GM23338 (cell line): ENCODE data around the gene GPC5. TPM values are rescaled to one million over a fixed set of nuclear protein-coding genes. Genes with fewer than 3 reads are reported as not detected.

Experiments
- ATAC-seq: fragments of 200-7000 bp; cut with Tn5 transposase; 3 replicates; pipeline ENCODE4 v1.9.1; 2020
- DNase-seq: peaks from one replicate; pipeline ENCODE4 v3.0.0-alpha.2; 2015; ENCODE audit warnings: low spot score
- H2AFZ ChIP-seq: fragments of 200-600 bp; sonication (generic); 2 replicates; pipeline ENCODE4 v1.8.0; 2016; ENCODE audit warnings: antibody characterized with exemption, mild to moderate bottlenecking, moderate library complexity
- H3F3A ChIP-seq: fragments of 200-600 bp; sonication (generic); replicated peaks from 2 replicates; pipeline ENCODE4 v1.8.0; 2017; ENCODE audit warnings: antibody characterized with exemption, mixed run types, low read depth
- H3K27ac ChIP-seq: fragments of 200-600 bp; sonication (generic); 2 replicates; pipeline ENCODE4 v1.6.1; 2016; ENCODE audit warnings: low read depth
- H3K27me3 ChIP-seq: fragments of 200-600 bp; sonication (generic); 2 replicates; pipeline ENCODE4 v1.8.0; 2016; ENCODE audit warnings: mild to moderate bottlenecking, mixed run types, moderate library complexity; ENCODE audit not compliant: insufficient read depth
- H3K36me3 ChIP-seq: fragments of 200-600 bp; sonication (generic); 2 replicates; pipeline ENCODE4 v1.8.0; 2016; ENCODE audit warnings: mild to moderate bottlenecking; ENCODE audit not compliant: insufficient read depth
- H3K4me1 ChIP-seq: fragments of 200-600 bp; sonication (generic); 2 replicates; pipeline ENCODE4 v1.8.0; 2016; ENCODE audit warnings: mild to moderate bottlenecking, moderate library complexity; ENCODE audit not compliant: insufficient read depth
- H3K4me2 ChIP-seq: fragments of 200-600 bp; sonication (generic); 2 replicates; pipeline ENCODE4 v1.7.1; 2017; ENCODE audit warnings: mixed run types
- H3K4me3 ChIP-seq: fragments of 200-600 bp; sonication (generic); 2 replicates; pipeline ENCODE4 v1.6.1; 2016; ENCODE audit warnings: mixed run types
- H3K79me2 ChIP-seq: fragments of 200-600 bp; sonication (generic); replicated peaks from 2 replicates; pipeline ENCODE4 v1.8.0; 2017; ENCODE audit warnings: mild to moderate bottlenecking; ENCODE audit not compliant: insufficient read depth
- H3K9me2 ChIP-seq: fragments of 200-600 bp; sonication (generic); 2 replicates; pipeline ENCODE4 v1.8.0; 2017; ENCODE audit not compliant: insufficient read depth
- H4K20me1 ChIP-seq: fragments of 200-600 bp; sonication (generic); replicated peaks from 2 replicates; pipeline ENCODE4 v1.8.0; 2017; ENCODE audit warnings: mild to moderate bottlenecking; ENCODE audit not compliant: insufficient read depth
- H3K27ac Mint-ChIP-seq: 2 replicates; pipeline ENCODE4 v1.8.0; 2020; ENCODE audit warnings: inconsistent platforms, mild to moderate bottlenecking, moderate library complexity, mixed read lengths
- H3K27me3 Mint-ChIP-seq: 3 replicates; pipeline ENCODE4 v1.8.0; 2022; ENCODE audit warnings: low read depth, mild to moderate bottlenecking, moderate library complexity, mixed read lengths, inconsistent platforms; ENCODE audit not compliant: insufficient read depth, poor library complexity
- H3K36me3 Mint-ChIP-seq: 3 replicates; pipeline ENCODE4 v1.8.0; 2021; ENCODE audit warnings: low read depth, mild to moderate bottlenecking, inconsistent platforms, moderate library complexity, mixed read lengths
- H3K4me1 Mint-ChIP-seq: 3 replicates; pipeline ENCODE4 v1.8.0; 2020; ENCODE audit warnings: mild to moderate bottlenecking, inconsistent platforms, mixed read lengths
- H3K4me3 Mint-ChIP-seq: 3 replicates; pipeline ENCODE4 v1.8.0; 2021; ENCODE audit warnings: moderate library complexity, mild to moderate bottlenecking, inconsistent platforms, mixed read lengths
- H3K9me3 Mint-ChIP-seq: 3 replicates; pipeline ENCODE4 v1.8.0; 2020; ENCODE audit warnings: moderate library complexity, mild to moderate bottlenecking, inconsistent platforms, mixed read lengths
- CREB1 ChIP-seq: fragments of 250-450 bp; sonication (Bioruptor Pico); IDR thresholded peaks from 2 replicates; pipeline ENCODE4 v1.5.0; 2020; ENCODE audit warnings: low read depth, mild to moderate bottlenecking, moderate library complexity
- EZH2 ChIP-seq: fragments of 200-600 bp; sonication (generic); IDR thresholded peaks from one replicate; pipeline ENCODE4 v1.8.0; 2017; ENCODE audit warnings: antibody characterized with exemption, mild to moderate bottlenecking, low read depth; ENCODE audit not compliant: unreplicated experiment
- EZH2phosphoT487 ChIP-seq: fragments of 200-600 bp; sonication (generic); IDR thresholded peaks from one replicate; pipeline ENCODE4 v1.8.1; 2018; ENCODE audit warnings: antibody characterized with exemption; ENCODE audit not compliant: unreplicated experiment
- JUNB ChIP-seq: IDR thresholded peaks from one replicate; pipeline ENCODE4 v1.6.1; 2016; ENCODE audit warnings: antibody characterized with exemption; ENCODE audit not compliant: unreplicated experiment
- NANOG ChIP-seq: IDR thresholded peaks from 2 replicates; pipeline ENCODE4 v1.6.1; 2016; ENCODE audit warnings: antibody characterized with exemption, borderline replicate concordance
- POLR2AphosphoS5 ChIP-seq: IDR thresholded peaks from 2 replicates; pipeline ENCODE4 v1.6.1; 2016; ENCODE audit warnings: antibody characterized with exemption, low read depth
- STAT1 ChIP-seq: IDR thresholded peaks from one replicate; pipeline ENCODE4 v1.6.1; 2016; ENCODE audit warnings: antibody characterized with exemption; ENCODE audit not compliant: unreplicated experiment
- ZNF114 ChIP-seq: fragments of 250-450 bp; sonication (Bioruptor Pico); IDR thresholded peaks from 2 replicates; pipeline ENCODE4 v1.5.0; 2020; ENCODE audit warnings: mild to moderate bottlenecking, moderate library complexity
- ZNF331 ChIP-seq: fragments of 250-450 bp; sonication (Bioruptor Pico); IDR thresholded peaks from 2 replicates; pipeline ENCODE4 v1.5.0; 2020; ENCODE audit warnings: low read depth, mild to moderate bottlenecking, moderate library complexity
- ZNF462 ChIP-seq: fragments of 250-450 bp; sonication (Bioruptor Pico); IDR thresholded peaks from 2 replicates; pipeline ENCODE4 v1.5.0; 2020; ENCODE audit warnings: mild to moderate bottlenecking, moderate library complexity
- polyA plus RNA-seq: library from polyadenylated mRNA; unstranded; fragments of >200 nt; fragmentation: Nextera tagmentation; extraction: Ambion mirVana; gene quantifications from 2 replicates; pipeline ENCODE4 v1.2.1, GENCODE V29; 2016
- total RNA-seq: library from RNA; depleted of rRNA; stranded (reverse); fragments of >200 nt; shearing (Covaris generic); gene quantifications from 2 replicates; pipeline ENCODE4 v1.2.3, GENCODE V29; 2014
- TF ChIP-seq, protein P1 (sequence below): IDR thresholded peaks from 2 replicates; pipeline ENCODE4 v1.6.1; 2016; ENCODE audit warnings: antibody characterized with exemption
- TF ChIP-seq, protein P2 (sequence below): IDR thresholded peaks from one replicate; pipeline ENCODE4 v1.6.1; 2018; ENCODE audit warnings: antibody characterized with exemption; ENCODE audit not compliant: unreplicated experiment
- TF ChIP-seq, protein P3 (sequence below), 2 experiments: fragments of 200-600 bp in 1 of 2; sonication (generic) in 1 of 2; conservative IDR thresholded peaks; 2 replicates each; pipeline versions ENCODE4 v1.5.1 to v1.6.1; 2016 to 2017; ENCODE audit warnings: antibody characterized with exemption in 2 of 2, low read depth in 2 of 2, mild to moderate bottlenecking in 2 of 2, moderate library complexity in 1 of 2

Gene GPC5
- total and polyA plus RNA-seq, 2 experiments from 2014 or later: 0.95 to 1.1 TPM

DNA sequence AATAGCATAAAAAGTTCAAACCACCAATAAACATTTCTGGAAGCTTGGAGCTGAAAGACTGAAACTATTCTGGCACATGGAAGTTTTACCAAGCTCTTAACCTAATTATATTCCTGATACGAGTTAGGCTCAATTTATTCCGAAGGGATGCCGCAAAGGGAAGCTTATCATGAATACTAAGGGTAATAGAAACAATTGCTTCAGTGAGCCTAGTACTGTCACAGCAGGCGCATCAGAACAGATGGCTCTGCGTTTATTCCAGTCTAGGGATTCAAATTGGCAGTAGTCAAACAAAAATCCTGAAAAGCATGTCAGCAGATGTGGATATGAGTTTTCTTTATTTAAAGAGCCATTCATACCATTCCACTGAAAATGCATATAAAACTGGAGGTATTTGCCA, 779.5 kb downstream of the GPC5 start:
- H3K4me1 Mint-ChIP-seq: no peaks in the 10 kb centered on the region
- Histone ChIP-seq H3K79me2 (no peaks in the 10 kb centered on the region), H3K4me1 (no peaks in the 10 kb centered on the region), H3K36me3 (no peaks in the 10 kb centered on the region), H3K27me3 (no peaks in the 10 kb centered on the region), H3K9me2 (no peaks in the 10 kb centered on the region), H4K20me1 (no peaks in the 10 kb centered on the region), H3K4me2 (no peak overlapping the region), H2AFZ (no peak overlapping the region), H3K4me3 (no peak overlapping the region), H3F3A (no peaks in the 10 kb centered on the region), H3K27ac (no peak overlapping the region)
- no peaks in the 10 kb centered on the region for H3K36me3 Mint-ChIP-seq
- ATAC-seq (no peak), DNase-seq (no peak)
- H3K27ac Mint-ChIP-seq: no peak overlapping the region
- no peak overlapping the region for H3K4me3 Mint-ChIP-seq
- H3K27me3 Mint-ChIP-seq: no peaks in the 10 kb centered on the region
- TF ChIP-seq POLR2AphosphoS5 (no peak), ZNF114 (CRISPR knock-in tag) (no peak), EZH2phosphoT487 (no peak), ZNF462 (no peak), NANOG (no peak), CREB1 (no peak), STAT1 (no peak), JUNB (no peak), EZH2 (no peak), ZNF331 (CRISPR knock-in tag) (no peak)
- TF ChIP-seq, protein P1, sequence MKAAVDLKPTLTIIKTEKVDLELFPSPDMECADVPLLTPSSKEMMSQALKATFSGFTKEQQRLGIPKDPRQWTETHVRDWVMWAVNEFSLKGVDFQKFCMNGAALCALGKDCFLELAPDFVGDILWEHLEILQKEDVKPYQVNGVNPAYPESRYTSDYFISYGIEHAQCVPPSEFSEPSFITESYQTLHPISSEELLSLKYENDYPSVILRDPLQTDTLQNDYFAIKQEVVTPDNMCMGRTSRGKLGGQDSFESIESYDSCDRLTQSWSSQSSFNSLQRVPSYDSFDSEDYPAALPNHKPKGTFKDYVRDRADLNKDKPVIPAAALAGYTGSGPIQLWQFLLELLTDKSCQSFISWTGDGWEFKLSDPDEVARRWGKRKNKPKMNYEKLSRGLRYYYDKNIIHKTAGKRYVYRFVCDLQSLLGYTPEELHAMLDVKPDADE: no peak
- TF ChIP-seq, protein P2, sequence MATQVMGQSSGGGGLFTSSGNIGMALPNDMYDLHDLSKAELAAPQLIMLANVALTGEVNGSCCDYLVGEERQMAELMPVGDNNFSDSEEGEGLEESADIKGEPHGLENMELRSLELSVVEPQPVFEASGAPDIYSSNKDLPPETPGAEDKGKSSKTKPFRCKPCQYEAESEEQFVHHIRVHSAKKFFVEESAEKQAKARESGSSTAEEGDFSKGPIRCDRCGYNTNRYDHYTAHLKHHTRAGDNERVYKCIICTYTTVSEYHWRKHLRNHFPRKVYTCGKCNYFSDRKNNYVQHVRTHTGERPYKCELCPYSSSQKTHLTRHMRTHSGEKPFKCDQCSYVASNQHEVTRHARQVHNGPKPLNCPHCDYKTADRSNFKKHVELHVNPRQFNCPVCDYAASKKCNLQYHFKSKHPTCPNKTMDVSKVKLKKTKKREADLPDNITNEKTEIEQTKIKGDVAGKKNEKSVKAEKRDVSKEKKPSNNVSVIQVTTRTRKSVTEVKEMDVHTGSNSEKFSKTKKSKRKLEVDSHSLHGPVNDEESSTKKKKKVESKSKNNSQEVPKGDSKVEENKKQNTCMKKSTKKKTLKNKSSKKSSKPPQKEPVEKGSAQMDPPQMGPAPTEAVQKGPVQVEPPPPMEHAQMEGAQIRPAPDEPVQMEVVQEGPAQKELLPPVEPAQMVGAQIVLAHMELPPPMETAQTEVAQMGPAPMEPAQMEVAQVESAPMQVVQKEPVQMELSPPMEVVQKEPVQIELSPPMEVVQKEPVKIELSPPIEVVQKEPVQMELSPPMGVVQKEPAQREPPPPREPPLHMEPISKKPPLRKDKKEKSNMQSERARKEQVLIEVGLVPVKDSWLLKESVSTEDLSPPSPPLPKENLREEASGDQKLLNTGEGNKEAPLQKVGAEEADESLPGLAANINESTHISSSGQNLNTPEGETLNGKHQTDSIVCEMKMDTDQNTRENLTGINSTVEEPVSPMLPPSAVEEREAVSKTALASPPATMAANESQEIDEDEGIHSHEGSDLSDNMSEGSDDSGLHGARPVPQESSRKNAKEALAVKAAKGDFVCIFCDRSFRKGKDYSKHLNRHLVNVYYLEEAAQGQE: no peak
- TF ChIP-seq, protein P3, sequence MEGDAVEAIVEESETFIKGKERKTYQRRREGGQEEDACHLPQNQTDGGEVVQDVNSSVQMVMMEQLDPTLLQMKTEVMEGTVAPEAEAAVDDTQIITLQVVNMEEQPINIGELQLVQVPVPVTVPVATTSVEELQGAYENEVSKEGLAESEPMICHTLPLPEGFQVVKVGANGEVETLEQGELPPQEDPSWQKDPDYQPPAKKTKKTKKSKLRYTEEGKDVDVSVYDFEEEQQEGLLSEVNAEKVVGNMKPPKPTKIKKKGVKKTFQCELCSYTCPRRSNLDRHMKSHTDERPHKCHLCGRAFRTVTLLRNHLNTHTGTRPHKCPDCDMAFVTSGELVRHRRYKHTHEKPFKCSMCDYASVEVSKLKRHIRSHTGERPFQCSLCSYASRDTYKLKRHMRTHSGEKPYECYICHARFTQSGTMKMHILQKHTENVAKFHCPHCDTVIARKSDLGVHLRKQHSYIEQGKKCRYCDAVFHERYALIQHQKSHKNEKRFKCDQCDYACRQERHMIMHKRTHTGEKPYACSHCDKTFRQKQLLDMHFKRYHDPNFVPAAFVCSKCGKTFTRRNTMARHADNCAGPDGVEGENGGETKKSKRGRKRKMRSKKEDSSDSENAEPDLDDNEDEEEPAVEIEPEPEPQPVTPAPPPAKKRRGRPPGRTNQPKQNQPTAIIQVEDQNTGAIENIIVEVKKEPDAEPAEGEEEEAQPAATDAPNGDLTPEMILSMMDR (conservative IDR thresholded peaks at IDR 0.05; ENCODE audit: low read depth in 2 of 2): no peak
- H3K9me3 Mint-ChIP-seq: no peaks in the 10 kb centered on the region
